NT2/D1 (cell line): ENCODE results near the gene PDCD2L.

ENCODE experiments used
- YY1 ChIP-seq: IDR thresholded peaks from 2 replicates; pipeline ENCODE4 v1.6.1; 2011; ENCODE audit not compliant: insufficient read length, insufficient read depth
- ZNF274 ChIP-seq: IDR thresholded peaks from 2 replicates; pipeline ENCODE4 v1.6.1; 2011; ENCODE audit warnings: mild to moderate bottlenecking, low read depth, low read length

GRCh38 chr19:34360354-34360909 lies 43.8 kb upstream of the PDCD2L start:
- no peak for TF ChIP-seq ZNF274
- TF ChIP-seq YY1 = no peak
